Omental fat pad (tissue), 4 donors: ENCODE measurements around the gene CRTC3. TPM values are rescaled to one million over a fixed set of nuclear protein-coding genes. Genes with fewer than 3 reads are reported as not detected.
"Not testable (repeated sequence)": the region's sequence is repeated elsewhere in the genome, so short reads cannot be mapped to it uniquely, and the experiment has no call there.

Experiments
- ATAC-seq: fragments of 150-250 bp; one replicate; pipeline ENCODE4 v1.9.1; 2016; ENCODE audit warnings: mild to moderate bottlenecking, moderate library complexity; ENCODE audit not compliant: low FRiP score
- DNase-seq: peaks from one replicate; pipeline ENCODE4 v3.0.0-alpha.2; 2019; ENCODE audit warnings: low spot score
- total RNA-seq, 4 donors: library from RNA; depleted of rRNA; stranded (reverse); fragments of >200 nt; gene quantifications; one replicate each; pipeline ENCODE4 v1.1.0, GENCODE V29; 2016
- TF ChIP-seq, protein P1 (sequence below), 3 donors: fragments of 450-650 bp; IDR thresholded peaks; one replicate each; pipeline ENCODE4 v1.5.1; 2016 to 2017; ENCODE audit warnings: antibody characterized with exemption in 3 of 3, mild to moderate bottlenecking in 3 of 3, moderate library complexity in 2 of 3

CRTC3 gene
- total RNA-seq, 4 donors from 2014 or later, result 31.5 to 52.8 (median 44.3) TPM

DNA sequence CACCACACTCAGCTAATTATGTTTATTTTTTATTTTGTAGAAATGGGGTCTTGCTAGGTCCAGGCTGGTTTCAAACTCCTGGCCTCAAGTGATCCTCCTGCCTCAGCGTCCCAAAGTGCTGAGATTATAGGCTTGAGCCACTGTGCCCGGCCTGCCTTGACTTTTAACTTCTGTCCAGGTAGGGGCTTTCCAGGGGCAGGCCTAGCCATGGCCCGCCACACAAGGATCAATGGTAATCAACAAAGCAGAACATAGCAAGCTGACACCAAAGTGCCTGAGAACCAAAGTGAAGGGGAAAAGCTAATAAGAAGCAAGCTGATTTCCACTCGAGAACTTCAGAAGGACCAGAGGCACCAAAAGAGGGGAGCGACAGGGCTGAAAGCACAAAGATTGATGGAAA, 9.4 kb upstream of the CRTC3 start:
- TF ChIP-seq, protein P1, sequence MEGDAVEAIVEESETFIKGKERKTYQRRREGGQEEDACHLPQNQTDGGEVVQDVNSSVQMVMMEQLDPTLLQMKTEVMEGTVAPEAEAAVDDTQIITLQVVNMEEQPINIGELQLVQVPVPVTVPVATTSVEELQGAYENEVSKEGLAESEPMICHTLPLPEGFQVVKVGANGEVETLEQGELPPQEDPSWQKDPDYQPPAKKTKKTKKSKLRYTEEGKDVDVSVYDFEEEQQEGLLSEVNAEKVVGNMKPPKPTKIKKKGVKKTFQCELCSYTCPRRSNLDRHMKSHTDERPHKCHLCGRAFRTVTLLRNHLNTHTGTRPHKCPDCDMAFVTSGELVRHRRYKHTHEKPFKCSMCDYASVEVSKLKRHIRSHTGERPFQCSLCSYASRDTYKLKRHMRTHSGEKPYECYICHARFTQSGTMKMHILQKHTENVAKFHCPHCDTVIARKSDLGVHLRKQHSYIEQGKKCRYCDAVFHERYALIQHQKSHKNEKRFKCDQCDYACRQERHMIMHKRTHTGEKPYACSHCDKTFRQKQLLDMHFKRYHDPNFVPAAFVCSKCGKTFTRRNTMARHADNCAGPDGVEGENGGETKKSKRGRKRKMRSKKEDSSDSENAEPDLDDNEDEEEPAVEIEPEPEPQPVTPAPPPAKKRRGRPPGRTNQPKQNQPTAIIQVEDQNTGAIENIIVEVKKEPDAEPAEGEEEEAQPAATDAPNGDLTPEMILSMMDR (IDR thresholded peaks at IDR 0.05), result no peak
- ATAC-seq (no peak), DNase-seq (no peak)

DNA sequence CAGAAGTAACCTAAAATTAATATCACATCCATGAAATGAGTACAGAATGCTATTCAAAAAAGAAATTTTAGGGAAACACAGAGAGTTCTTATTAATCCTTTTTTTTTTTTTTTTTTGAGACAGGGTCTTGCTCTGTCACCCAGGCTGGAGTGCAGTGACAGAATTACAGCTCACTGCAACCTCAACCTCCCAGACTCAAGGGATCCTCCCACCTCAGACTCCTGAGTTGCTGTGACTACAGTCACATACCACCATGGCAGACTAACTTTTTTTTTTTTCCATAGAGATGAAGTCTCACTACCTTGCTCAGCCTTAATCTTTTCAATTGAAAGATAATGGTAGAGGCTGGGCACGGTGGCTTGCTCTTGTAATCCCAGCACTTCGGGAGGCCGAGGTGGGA, 6.3 kb upstream of the CRTC3 start:
- ATAC-seq, result no peak

GRCh38 chr15:90524018-90524803, 5.5 kb upstream of the CRTC3 start:
- DNase-seq, ATAC-seq: not testable (repeated sequence)

More for the DNA sequence above, 6.3 kb upstream of the CRTC3 start:
- DNase-seq, result no peak
- TF ChIP-seq, protein P1 (IDR thresholded peaks at IDR 0.05), result no peak

DNA sequence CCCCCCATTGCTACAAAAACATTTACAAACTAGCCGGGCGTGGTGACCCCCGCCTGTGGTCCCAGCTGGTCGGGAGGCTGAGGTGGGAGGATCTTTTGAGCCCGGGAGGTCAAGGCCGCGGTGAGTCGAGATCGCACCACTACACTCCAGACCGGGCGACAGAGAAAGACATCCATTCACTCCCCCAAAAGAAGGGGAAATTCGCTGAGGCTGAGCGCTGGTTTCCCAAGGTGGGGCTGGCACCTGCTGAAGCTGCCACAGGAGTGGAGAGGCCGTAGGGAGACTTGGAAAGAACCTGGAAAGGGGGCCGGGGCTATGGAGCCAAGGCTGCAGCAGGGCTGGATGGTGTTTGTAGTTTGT, 732 bp upstream of the CRTC3 start:
- TF ChIP-seq, protein P1 (IDR thresholded peaks at IDR 0.05), result no peak
- ATAC-seq (no peak), DNase-seq (no peak)

DNA sequence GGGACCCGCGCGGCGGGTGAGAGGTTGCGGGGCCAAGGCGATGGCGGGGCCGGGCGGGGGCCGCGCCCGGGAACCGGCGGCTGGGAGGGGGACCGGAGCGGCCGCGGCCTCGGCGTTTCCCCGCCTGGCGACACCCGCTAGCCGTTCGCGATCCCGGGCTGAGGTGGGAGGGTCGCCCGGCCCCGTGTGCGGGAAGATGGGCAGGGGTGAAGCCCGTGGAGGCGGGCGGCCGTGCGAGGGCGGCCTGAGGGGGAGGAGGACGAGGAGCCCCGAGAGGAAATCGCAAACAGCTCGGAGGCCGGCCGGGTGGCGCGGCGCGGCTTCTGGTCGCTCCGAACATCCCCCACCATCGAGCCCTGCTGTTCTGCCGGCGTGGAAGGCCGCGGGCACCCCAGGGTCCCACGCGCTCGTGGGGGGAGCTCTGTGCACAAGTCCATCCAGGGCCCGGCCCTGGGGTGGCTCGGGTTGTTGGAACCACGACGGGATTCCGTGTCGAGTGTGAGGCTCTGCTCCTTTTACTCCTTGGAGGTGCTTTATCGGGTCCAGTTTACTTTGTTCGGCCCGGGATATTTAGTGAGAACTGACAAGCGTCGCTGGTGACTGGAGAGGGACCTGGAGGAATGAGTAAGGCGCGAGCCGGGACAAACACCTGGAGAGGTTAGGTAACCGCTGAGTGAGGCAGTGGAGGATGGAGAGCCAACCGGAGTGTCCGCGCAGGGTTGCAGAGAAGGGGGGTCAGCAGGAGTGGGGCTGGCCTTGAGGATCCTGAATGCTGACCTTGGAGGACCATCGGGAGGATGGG, 728 bp downstream of the CRTC3 start:
- ATAC-seq, result peak; percentile 57
- DNase-seq, result no peak

GRCh38 chr15:90531147-90531546, 1.4 kb downstream of the CRTC3 start:
- TF ChIP-seq, protein P1 (IDR thresholded peaks at IDR 0.05), result no peak
- no peak for ATAC-seq

More for the DNA sequence above, 728 bp downstream of the CRTC3 start:
- TF ChIP-seq, protein P1 (IDR thresholded peaks at IDR 0.05), result no peak

DNA sequence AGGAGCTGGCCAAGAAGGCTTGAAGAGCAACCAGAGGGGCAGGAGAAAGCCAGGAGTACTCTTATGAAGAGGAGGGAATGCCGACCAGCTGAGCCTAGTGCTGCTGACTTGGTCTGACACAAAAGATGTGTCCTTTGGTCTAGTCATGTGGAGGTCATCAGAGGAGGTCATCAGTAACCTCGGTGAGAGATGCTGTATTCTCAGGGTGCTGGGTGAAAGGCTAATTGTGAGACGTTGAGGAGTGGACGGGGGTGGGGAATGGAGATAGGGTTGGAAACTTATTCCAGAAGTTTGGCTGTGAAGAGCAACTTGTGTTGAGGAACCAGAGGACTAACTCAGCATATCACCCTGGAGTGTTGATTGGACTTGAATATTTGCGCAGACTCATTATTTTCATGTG, 5.5 kb downstream of the CRTC3 start:
- DNase-seq (no peak), ATAC-seq (no peak)
- TF ChIP-seq, protein P1 (IDR thresholded peaks at IDR 0.05), result no peak

More at GRCh38 chr15:90531147-90531546, 1.4 kb downstream of the CRTC3 start:
- DNase-seq, result no peak
